PC-3 (cell line): ENCODE measurements around the gene NUDT6.

Source experiments
- CTCF ChIP-seq: fragments of 300-600 bp; sonication (generic); conservative IDR thresholded peaks from 2 replicates; pipeline ENCODE4 v1.5.1; 2017; ENCODE audit warnings: antibody characterized with exemption, low read depth, mild to moderate bottlenecking, low read length
- EZH2 ChIP-seq: fragments of 300-600 bp; sonication (generic); IDR thresholded peaks from one replicate; pipeline ENCODE4 v1.6.1; 2017; ENCODE audit warnings: antibody characterized with exemption, mild to moderate bottlenecking, low read length; ENCODE audit not compliant: unreplicated experiment
- EZH2phosphoT487 ChIP-seq: fragments of 300-600 bp; sonication (generic); IDR thresholded peaks from 2 replicates; pipeline ENCODE4 v1.6.1; 2018; ENCODE audit warnings: mild to moderate bottlenecking, antibody characterized with exemption, low read length, borderline replicate concordance

GRCh38 chr4:122966201-122966600 is 43.8 kb upstream of the NUDT6 start:
- TF ChIP-seq CTCF (no peak), EZH2 (no peak), EZH2phosphoT487 (no peak)
